GM18507 (cell line): ENCODE data around the gene SSTR5.

ENCODE experiments used
- DNase-seq: peaks from one replicate; pipeline ENCODE4 v3.0.0; 2011; ENCODE audit warnings: low read depth; ENCODE audit not compliant: insufficient read length; ENCODE audit errors: extremely low spot score
- FAIRE-seq: peaks from 2 replicates; lab custom pipeline; 2011; peaks lifted over from hg19 to GRCh38; lab: Jason Lieb, UNC

SSTR5 gene

DNA sequence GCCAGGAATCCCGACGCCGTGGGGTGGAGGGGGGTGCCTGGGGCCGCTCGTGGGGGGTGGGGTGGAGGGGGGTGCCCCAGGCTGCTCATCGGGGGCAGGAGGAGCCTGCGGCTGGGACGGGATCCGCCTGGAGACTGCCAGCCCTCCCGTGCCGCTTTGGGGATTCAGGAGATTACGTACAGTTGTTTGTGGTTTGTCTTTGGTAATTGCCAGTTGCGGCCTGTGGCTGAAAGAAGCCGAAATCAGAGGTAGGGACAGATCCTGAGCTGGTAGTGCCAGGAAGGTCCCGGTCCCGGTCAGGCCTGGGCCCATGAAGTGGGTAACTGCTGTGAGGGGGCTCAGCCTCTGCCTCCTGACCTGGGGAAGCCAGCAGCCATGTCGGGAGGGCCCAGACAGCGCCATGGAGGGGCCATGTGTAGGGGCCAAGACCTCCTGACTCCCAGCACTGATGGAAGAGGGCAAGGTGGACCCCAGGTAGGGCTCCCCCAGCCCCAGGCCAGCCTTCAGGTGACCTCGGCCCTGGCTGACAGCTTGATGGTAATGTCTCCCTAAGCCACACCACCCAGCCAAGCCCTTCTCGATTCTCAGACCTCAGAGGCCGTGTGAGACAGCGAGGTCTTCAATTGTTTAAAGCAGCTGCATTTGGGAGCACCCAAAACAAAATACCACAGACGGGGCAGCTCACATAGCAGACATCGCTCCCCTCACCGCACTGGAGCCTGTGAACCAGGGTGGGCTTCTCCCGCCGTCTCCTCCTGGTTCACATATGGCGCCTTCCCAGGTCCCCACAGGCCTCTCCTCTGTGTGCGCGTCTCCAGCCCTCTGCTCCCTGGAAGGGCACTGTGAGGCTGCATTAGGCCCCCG, 34.9 kb upstream of the SSTR5 start:
- no peak for DNase-seq
- no peak for FAIRE-seq

DNA sequence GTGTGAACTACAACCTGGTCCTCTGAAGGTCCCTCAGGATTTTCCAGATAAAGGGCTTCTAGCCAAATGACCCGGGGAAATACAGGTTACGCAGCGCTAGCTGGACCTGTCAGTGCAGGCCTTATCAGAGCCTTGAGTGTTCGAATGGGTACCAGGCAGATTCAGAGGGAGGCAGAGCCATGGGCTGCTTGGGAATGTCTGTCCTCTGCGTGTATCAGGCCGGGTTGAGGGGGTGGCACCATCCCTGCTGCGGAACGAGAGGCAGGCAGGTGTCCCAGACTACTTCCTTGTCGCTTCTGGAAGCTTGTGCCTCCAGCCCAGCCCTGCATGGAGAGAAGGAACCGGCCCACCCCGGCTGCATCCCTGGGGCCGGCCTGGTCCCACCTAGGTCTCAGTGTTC, 33.6 kb upstream of the SSTR5 start:
- no peak for FAIRE-seq
- DNase-seq: no peak

DNA sequence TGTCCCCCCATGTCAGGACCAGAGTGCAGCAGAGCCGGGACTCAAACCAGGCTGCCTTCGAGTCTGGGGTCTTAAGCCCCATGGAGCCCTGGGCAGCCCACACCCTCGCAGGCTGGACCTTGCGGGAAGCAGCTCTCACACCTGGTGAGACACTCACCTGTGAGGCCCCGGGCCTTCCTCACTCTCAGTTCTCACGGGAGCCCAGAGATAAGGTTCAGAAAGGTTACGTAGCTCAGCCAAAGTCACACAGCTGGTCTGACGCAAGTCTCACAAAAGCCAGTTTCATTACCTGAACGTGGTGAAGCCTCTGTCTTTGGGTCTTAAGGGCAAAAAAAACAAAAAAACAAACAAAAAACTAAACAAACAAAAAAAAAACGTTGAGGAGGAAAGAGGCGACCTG, 32.8 kb upstream of the SSTR5 start:
- DNase-seq: no peak
- no peak for FAIRE-seq

DNA sequence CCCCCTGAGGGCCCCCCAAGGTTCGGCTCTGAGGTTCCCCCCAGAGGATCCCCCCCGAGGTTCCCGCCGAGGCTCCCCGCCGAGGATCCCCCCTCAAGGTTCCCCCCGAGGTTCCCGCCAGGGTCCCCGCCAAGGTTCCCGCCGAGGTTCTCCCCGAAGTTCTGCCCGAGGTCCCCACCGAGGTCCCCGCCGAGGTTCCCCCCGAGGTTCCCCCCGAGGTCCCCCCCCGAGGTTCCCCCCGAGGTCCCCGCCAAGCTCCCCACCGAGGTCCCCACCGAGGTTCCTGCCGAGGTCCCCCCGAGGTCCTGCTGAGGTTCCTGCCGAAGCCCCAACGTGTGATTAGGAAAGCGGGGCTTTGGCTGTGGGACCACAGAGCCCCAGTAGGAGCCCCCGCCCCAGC, 32.2 kb upstream of the SSTR5 start:
- no peak for DNase-seq
- FAIRE-seq: no peak

DNA sequence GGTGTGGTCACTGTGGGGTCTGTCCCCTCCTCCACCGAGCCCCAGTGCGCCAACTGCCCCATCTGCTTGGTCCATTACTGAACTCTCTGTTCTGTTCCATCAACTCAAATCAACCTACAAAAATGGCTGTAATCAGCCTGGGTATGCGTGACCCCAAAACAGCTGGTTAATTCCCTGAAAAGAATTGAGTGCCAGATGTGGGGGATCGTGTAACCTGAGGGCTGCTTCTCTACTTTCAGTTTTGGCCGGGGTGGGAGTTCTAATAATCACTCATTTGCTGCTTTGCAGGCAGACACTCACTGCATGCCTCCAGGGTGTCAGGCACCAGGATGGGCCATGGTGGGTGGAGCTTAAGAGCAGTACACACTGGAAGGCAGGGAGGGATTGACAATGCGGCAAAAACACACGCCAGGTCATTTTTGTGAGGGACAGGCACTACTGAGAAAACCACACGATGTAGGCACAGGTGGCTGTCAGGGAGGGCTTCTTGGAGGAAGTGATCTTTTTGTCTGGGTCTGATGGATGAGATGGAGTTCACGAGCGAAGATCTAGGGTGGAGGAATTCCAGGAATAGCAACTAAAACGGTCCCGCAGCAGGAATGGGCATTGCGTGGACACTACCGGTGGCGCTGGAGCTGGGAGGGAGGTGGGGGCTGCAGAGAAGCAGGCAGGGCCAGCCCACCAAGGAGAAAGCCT, 30.4 kb upstream of the SSTR5 start:
- DNase-seq: no peak
- no peak for FAIRE-seq

DNA sequence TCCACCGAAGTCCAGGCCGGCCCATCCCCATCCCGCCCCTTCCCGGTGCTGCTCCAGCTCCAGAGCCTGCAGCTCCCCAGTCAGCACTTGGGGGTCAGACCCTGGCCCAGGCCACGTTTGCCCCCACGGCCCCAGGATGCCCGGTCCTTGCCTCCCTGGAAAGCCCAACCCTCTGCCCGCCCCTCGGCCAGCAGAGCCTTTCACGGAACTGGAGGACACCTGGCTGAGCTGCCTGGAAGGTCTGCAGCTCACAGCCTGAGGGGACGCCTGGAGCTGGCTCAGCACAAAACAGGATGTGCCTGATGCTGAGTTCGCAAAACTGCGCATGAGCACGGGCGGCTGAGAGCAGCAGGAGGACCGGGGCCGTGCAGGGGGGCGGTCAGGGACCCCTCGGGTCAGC, 29.7 kb upstream of the SSTR5 start:
- FAIRE-seq (no peak), DNase-seq (no peak)

DNA sequence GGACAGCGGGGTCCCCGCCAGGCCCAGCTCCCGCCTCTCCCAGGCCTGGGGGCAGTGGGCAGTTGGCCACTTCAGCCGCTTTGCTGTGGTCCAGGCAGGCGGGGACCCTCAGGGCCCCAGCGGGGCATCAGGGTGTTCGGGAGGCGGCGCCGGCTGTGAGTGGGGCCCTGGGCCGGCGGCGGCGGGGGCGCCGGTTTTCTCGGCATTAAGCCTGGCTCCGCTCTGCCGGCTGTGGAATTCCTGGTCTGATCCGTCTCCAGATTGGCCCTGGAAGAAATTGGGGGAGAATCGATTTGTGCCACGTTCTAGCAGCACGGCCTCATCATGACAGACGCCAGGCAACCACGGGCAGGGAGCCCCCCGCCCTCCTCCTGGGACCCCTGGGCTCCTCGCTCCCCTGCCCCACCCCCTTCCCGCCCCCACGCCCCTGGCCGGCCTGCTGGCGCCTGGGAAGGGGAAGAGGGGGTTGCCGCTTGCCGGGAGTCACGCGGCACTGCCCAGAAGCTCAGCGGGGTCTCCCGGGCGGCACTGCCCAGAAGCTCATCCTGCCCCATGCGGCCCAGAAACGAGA, 28.6 kb upstream of the SSTR5 start:
- no peak for FAIRE-seq
- DNase-seq: no peak

DNA sequence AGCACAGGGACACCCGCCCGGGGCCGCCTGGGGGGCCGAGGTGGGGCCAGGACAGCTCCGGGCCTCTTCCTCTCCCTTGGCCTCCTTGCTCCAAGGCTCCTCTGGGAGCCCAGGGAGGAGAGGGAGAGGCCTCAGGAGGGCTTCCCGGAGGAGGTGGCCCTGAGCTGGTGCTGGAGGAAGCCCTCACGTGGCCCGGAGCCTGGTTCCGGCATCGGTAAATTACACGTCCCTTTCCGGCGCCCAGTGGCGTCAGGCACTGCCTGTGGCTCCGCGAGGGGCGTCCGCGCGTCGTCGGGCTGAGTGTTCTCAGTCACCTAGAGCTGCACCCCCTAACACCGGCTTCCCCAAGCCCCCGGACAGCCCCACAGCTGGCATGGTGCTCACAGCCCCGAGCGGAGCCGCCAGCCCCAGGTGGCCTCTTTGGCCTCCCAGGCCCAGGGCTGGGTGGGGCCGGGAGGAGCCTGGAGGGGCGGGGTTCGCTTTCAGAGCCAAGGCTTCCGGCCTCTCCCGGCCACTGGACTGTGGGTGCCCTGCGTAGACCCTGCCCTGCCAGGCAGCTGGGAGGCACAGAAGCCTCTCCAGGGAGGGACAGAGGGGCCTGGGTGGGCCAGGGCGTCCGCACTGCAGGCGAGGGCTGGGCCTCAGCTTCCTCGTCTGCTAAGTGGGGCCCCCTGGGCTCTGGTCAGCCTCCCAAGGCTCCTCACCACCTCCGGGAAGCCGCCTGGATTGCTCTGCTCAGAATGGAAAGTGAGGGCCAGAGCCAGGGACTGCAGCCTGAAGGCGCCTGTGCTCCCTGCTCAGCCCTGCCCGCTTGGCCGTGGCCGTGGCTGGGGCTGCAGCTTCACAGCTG, 27.9 kb upstream of the SSTR5 start:
- FAIRE-seq: no peak
- no peak for DNase-seq

DNA sequence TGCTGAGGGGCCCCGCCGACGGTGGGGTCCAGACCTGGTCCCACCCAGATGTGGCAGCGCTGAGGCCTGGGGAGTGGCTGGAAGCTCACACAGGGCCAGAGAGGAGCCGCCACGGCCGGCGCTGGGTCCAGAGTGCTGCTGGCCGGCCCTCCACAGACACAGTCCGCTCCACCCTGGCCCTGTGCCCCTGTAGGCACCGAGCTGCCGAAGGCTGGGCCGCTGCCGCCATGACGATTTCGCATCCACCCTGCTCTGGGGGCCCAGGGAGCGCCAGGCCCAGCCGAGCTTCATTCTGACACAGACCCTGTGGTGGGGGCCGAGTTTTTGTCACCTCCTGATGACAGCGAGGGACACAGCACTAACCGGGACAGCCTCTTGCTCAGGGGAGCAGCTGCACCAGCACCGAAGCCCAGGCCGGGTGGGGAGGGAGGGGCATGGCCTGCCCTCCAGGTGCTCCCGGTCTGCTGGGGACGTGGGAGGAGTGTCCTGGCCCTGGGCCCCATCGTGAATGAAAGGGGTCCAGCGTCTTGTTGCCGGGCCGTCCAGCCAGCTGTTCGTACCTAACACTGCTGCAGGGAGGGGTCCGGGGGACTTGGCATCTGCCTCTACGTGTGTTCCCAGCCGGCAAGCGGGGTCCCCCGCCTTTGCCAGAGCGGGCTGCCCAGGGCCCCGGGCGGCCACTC, 27.1 kb upstream of the SSTR5 start:
- DNase-seq (no peak), FAIRE-seq (no peak)

DNA sequence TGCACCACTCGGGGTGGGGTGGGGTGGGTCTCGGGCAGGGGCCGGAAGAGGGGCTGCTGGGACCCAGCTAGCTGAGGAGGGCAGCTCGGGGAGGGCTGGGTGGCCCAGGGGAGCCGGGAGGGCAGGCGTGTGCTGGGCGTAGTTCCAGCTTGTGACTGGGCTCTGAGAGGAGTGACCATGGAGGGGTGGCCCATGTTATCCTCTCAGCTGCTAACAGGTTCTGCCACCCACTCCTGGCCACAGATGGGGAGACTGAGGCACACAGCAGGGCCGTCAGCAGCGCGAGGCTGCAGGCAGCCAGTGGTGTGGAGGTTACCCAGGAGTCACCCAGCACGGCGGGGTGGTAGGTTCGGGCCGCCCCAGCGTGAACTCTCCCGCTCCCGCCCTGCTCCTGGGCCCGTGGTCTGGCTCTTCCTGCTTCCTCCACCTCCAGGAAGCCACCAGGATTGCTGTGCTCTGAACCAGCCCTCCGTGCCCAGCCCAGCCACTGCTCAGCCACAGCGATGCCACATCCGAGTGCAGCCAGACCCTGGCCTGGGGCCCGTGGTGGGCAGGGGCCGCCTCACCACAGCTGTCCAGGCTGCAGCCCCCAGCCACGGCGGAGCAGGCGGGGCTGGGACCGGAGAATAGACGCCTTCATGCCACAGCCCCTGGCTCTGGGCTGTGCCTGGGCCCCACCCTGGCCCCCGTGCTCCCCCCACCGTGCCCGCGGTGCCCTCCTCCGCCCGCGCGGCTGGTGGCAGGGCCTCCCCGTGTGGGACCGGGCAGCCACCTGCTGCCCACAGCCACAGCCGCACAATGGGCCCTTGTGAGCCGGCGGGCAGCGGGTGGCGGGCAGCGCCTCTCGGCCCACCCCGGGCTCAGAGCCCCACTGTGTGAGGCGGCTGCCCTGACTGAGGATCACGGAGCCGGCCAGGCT, 26.3 kb upstream of the SSTR5 start:
- no peak for FAIRE-seq
- no peak for DNase-seq

DNA sequence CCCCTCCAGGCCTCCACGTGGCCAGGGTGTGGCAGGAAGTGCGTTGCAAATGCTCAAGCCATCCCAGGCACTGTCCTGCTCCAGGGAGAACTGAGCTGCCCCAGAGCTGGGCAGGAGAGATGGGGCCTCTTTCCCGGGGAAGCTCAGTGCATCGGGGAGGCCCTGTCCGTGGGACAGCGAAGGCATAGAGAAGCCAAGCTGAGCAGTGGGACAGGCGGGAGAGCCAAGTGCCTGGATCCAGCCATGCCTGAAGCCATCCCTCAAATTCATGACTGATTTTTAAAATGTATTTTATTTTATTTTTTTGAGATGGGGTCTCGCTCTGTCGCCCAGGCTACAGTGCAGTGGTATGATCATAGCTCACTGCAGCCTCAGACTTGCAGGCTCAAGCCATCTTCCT, 25.4 kb upstream of the SSTR5 start:
- no peak for DNase-seq
- FAIRE-seq: no peak

DNA sequence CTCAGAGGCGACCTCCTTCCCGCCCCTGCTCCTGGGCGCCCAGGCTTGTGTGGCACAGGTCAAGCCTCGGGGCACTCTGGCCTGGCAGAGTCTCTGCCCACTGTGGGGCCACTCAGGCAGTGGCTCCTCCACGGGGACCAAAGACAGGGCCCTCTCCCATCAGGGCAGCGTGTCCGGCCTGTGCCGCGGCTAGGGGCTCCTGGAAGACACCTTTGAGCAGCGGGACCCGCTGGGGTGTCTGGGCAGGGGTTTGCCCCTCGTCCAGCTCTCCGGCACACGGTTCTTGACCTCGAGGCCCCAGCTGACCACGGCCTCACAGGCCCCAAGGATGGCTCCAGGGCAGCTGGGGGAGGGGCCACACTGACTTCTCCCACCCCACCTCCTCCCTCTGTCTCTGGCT, 24.7 kb upstream of the SSTR5 start:
- no peak for DNase-seq
- FAIRE-seq: no peak

DNA sequence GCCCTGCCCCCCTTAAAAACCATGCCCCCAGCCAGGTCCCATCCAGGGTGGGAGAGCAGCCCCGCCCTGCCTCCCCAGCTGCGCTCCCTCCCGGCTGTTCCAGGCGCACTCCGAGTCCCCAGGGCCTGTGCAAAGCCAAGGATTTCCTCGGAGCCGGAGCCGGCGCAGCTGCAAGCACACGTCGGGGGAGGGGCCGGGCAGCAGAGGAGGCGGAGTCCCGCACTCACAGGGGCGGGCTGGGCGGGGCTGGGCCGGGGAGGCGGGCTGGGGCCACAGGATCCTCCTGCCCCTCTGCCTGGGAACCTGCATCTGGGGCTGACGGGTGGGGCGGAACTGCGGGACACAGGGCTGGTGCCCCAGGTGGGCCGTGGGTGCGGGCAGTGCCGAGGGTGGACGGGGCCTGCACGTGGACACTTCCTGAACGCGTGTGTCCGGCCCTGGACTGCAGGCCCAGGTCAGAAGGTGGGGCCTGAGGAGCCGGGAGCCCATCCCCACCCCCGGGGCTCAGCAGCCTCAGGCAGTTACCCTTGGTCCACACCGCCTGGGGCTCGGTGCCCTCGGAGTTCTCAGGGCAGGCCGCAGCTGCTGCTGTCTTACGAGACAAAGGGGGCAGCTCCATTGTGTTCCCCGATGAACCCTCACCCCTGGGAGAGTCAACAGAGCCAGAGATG, 24.0 kb upstream of the SSTR5 start:
- no peak for FAIRE-seq

DNA sequence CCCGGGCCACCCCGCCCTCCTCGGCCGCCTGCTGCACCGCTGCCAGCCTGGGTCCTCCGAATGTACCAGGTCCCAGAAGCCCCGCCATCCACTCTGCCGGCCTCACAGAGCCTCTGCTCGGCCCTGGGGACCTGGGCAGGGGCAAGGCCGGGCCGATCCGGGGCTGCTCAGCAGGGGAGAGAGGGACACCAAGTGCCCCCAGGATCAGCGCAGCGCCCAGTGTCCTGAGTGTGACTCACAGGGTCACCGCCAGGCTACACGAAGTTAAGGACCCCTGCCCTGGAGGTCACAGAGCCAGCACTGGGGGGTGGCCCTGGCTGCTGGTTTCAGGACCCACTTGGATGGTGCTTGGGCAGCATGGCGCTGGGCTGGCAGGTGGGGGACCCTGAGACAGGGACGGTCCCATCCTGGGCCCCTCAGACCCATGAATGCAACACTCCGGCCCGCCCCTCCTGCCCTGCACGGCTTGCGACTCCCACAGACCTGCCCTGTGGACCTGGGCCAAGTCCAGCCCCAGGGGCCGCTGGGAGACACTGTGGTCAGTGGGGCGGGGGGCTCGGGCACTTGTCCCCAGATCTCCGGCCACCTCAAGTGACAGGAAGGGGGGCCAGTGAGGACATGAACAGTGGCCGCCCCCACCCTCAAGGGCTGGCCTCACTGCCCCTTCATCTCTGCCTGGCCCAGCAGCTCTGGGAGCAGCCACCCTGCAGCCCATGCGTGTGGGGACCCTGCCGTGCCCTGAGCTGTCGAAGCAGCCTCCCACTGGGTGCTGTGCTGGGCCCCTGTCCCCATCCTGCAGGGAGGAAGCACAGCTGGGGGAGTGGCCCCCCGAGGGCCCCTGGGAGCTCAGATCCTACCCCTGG, 23.2 kb upstream of the SSTR5 start:
- FAIRE-seq (no peak), DNase-seq (no peak)

More for the DNA sequence above, 24.0 kb upstream of the SSTR5 start:
- DNase-seq: no peak

DNA sequence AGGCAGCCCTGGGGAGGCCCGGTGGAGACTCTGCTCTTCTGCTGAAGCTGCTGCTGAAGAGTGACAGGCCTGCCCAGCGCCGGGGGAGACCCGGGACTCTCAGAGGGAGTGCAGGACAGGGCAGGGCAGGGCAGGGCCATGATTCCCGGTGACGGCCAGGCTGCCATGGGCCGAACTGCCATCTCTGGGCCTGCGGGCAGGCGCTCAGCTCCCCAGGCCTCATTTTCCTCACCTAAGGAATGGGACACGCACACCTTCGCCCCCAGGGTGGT, 22.6 kb upstream of the SSTR5 start:
- no peak for FAIRE-seq
- DNase-seq: no peak

DNA sequence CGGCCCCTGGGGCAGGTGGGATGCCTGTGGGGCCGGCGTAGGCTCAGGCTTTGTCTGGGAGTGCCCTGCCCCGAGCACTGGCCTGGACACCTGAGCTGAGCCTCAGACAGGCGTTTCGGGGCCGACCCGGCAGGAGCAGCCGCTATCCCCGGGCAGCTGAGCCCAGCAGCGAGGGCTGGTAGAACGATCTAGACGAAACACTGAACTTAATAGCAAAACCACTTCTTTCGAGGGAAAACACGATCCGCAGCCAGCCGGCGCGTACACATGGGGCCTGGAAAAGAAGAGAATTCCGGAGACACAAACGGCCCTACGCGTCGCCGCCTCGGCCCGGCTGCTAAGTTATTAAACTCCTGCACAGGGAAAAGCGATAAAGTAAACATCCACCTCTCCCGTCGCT, 22.0 kb upstream of the SSTR5 start:
- DNase-seq (no peak), FAIRE-seq (no peak)

DNA sequence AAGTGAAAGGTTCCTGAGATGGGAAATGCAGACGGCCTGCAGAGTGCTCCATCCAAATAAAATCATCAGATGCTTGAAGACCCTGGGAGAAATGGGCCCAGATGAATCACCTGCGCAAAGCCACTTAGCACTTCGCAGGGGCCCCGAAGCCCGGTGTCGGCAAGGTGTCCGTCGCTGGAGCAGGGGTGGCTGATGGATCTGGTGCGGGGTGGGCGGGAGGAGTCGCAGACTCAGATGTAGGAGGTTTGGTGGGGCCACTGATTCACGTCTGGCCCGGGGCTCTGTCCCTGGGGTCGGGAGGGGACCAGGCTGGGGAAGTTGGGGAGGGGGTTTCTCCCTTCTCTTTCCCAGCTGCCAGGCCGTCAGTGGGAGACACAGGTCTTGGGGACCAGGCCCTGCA, 21.6 kb upstream of the SSTR5 start:
- no peak for DNase-seq
- no peak for FAIRE-seq
